Measurements from ENCODE around the gene GRAMD1A.
"Not testable (repeated sequence)": the region's sequence is repeated elsewhere in the genome, so short reads cannot be mapped to it uniquely, and the experiment has no call there.

The GRAMD1A gene

GRCh38 chr19:34999498-35000337 lies at the start of gene GRAMD1A:
Gene GRAMD1A (plus strand): TSS chr19:35000323. CDS start chr19:35000479, 156 bp downstream.
- peak; percentile 61 for DNase-seq (ENCODE audit: low read depth, low spot score)

- no peak for DNase-seq (ENCODE audit: low read depth, low spot score)
These were observed 47.0 kb upstream of the GRAMD1A start for GRCh38 chr19:34953092-34953491.

DNA sequence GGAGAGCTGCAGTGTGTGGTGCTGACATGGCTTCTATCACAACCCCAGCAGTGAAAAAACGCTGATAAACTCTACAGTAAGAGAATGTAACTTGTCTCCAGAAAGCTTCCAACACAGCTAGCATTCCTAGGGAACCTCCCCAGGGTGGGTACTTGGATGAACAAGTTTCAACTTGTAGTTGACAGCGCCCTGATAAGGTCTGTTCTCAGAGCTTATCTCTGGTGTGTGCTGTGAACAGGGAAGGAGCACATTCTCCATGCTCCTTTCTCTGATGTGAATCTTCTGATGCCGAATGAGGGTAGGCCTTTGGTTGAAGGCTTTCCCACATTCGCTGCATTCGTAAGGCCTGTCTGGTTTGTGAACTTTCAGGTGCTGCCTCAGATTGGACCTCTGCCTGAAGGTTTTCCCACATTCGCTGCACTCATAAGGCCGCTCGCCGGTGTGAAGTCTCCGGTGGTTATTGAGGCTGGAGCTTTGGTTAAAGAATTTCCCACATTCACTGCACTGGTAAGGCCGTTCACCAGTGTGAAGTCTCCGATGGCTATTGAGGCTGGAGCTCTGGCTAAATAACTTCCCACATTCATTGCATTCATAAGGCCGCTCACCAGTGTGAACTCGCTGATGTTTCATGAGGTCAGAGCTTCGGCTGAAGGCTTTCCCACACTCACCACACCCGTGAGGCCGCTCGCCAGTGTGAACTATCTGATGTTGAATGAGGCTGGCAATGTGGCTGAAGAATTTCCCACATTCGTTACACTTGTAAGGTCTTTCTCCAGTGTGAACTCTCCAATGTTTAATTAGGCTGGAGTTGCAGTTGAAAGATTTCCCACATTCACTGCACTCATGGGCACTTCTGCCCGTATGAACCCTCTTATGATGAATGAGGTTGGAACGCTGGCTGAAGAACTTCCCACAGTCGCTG lies 42.0 kb upstream of the GRAMD1A start:
- DNase-seq (ENCODE audit: low read depth, low spot score) = no peak

DNA sequence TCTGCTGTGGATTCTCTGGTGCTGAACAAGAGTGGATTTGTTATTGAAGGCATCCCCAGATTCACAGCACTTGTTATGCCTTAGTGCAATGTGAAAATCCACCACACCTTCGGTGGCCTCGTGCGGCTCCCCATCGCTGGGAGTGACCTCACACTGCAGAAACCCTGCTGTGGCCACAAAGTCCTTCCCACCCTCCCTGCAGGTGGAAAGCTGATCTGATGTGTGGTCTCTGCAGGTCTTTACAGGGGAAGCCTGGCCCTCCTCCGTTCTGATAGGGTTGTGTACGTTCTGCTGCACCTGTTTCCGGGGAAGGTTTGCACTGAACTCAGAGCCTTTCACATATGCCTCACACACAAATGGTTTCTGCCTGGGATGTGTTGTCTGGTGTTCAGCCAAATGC lies 41.1 kb upstream of the GRAMD1A start:
- DNase-seq (ENCODE audit: low read depth, low spot score) = no peak

GRCh38 chr19:34960103-34960805 lies 39.9 kb upstream of the GRAMD1A start:
- no peak for DNase-seq (ENCODE audit: low read depth, low spot score)

GRCh38 chr19:34960940-34961679 lies 39.0 kb upstream of the GRAMD1A start:
- no peak for DNase-seq (ENCODE audit: low read depth, low spot score)

GRCh38 chr19:34961775-34962686 lies 38.1 kb upstream of the GRAMD1A start:
- DNase-seq (ENCODE audit: low read depth, low spot score) = no peak

GRCh38 chr19:34962687-34963572 lies 37.2 kb upstream of the GRAMD1A start:
- DNase-seq (ENCODE audit: low read depth, low spot score) = no peak

DNA sequence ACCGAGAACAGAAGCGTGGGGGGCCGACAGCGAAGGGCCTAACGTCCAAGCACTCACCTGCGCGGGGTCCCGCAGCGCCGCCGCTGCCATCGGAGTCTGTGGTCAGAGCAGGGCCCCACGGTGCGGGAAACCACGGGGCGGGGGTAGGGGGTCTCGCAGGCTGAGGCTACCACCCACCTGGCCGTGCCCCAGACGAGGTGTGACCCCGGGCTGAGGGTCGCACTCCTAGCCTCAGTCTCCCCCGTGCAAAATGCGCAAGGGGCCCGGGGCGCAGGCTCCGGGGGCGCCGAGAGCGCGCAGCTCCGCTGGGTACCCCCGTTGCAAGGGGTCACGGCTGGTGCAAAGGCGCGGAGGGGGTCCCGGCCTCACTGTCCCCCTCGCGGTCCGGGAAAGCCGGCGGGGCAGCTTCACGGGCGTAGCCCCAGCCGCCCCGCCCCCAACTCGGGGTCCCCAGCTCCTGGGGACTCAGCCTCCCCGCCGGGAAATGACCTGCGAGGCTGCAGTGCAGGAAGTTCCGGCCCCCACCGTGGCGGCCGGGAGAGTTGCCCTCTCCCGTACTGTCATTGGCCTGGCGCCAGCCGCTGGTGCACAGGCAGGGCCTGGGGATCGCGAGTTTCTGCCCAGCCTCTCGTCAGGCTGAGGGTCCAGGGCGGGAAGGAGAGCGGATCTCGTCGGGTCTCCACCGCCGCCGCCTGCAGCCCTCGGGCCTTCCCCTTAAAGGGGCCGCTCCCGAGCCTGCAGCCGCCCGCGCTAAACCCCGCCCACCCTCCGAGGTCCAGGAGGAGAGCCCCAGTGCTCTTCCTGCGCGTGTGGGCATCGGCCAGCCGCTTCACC lies 36.3 kb upstream of the GRAMD1A start, which contains the start of gene ZNF792:
TSS of gene ZNF792 (minus strand) at position 657 of the 834 bp plus-strand sequence. CDS start at position 90, 567 bp downstream.
- DNase-seq (ENCODE audit: low read depth, low spot score) = no peak

DNA sequence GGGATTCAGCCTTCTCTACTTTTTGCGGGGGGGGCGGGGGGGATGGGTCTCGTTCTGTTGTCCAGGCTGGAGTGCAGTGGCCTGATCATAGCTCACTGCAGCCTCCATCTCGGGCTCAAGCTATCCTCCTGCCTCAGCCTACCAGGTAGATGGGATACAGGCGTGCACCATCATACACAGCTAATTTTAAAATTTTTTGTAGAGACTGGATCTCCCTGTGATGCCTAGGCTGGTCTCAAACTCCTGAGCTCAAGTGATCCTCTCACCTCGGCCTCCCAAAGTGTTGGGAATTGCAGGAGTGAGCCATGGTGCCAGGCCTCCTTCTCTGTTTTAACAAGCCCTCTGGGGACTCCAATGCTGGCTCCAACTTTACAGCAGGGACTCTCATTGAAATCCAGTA lies 35.5 kb upstream of the GRAMD1A start:
- DNase-seq (ENCODE audit: low read depth, low spot score) = no peak

- not testable (repeated sequence) for DNase-seq (ENCODE audit: low read depth, low spot score)
These were observed 34.6 kb upstream of the GRAMD1A start for GRCh38 chr19:34965505-34965904.

- no peak for DNase-seq (ENCODE audit: low read depth, low spot score)
These were observed 32.6 kb upstream of the GRAMD1A start for GRCh38 chr19:34967551-34967950.

DNA sequence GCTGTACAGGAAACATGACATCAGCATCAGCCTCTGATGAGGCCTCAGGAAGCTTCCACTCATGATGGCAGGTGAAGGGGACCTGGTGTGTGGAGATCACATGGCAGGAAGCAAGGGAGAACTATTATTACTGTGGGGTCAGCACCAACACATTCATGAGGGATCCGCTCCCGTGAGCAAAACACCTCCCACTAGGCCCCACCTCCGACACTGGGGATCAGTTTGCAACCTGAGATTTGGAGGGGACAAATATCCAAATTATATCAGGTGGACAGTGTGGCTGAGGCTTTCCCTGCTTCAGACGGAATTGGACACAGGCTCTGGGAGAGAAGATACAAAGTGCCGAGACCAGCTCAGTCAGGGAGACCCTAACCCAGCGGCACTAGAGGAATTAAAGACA lies 30.4 kb upstream of the GRAMD1A start:
- no peak for DNase-seq (ENCODE audit: low read depth, low spot score)

DNA sequence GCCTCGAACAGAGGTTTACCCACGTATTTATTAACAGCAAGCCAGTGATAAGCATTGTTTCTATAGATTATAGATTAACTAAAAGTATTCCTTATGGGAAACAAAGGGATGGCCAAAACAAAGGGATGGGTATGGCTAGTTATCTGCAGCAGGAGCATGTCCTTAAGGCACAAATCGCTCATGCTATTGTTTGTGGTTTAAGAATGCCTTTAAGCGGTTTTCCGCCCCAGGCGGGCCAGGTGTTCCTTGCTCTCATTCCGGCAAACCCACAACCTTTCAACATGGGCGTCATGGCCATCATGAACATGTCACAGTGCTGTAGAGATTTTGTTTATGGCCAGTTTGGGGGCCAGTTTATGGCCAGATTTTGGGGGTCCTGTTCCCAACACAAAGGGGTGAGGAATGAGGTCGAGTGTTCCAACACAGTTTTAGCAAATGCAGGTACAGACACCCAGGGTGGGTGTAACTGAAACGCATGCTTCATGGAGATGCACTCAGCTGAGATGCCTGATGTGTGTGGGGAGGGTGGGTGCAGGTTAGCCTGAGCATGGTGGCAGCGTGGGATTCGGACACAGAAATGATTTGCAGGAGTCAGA lies 29.8 kb upstream of the GRAMD1A start:
- not testable (repeated sequence) for DNase-seq (ENCODE audit: low read depth, low spot score)

DNA sequence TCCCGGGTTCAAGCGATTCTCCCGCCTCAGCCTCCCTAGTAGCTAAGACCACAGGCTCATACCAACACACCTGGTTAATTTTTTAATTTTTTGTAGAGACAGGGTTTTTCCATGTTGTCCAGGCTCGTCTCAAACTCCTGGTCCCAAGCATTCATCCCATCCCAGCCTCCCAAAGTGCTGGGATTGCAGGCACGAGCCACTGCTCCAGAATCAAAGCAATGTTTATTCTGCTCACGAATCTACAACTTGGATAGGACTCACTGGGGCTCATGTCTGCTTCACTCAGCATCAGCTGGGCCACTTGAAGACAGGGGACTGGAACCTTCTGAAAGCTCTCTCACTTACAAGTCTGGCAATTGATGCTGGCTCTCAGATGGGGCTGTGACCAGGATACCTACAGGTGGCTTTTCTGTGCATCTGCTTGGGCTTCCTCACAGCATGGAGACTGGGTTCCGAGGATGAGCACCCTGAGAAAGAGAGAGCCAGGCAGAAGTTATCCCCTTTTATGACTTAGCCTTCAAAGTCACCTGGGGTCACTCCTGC lies 27.9 kb upstream of the GRAMD1A start:
- no peak for DNase-seq (ENCODE audit: low read depth, low spot score)

DNA sequence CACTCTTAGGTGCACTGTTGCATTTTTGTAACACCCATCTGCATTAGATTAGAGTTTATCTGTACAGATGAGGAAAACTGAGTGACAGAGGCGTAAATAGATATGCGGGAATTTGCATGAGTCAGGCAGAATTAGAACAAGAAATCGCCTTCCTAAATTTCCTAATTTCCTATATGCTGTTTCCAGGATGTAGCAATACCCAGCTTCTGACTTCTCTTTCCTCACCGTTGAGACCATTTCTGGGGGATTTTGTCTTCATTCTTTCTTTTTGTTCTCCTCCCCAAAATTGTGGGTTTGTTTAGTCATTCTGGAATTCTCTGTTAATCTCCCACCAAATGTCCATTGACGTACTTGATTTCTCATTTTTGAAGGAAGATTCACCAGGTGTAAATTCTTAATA lies 25.5 kb upstream of the GRAMD1A start:
- no peak for DNase-seq (ENCODE audit: low read depth, low spot score)

DNA sequence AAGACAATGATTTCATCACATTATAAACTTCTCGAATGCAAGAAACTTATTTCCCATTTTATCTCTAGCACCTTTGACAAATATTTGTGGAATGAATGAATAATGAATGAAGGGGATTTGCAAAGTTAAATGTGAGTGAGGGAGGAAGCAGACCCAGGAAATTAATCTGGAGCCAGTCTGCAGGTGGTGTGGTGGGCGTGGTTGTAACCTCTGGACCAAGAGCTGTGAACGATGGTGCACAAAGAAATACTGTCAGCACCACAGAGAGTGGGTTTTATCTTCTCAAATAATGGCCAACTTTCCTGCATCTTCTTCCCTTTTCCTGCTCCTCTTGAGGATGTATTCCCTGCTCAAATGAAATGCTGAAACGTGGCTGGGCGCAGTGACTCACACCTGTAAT lies 25.1 kb upstream of the GRAMD1A start:
- DNase-seq (ENCODE audit: low read depth, low spot score) = no peak

All from smooth muscle cell of the brain vasculature (primary cell).